A549 treated with Mapracorat at 1 μM for 4 hours (cell line): ENCODE data around the gene ULBP3. TPM values are rescaled to one million over a fixed set of nuclear protein-coding genes. Genes with fewer than 3 reads are reported as not detected.

Experiments
- total RNA-seq: library from RNA; stranded (reverse); fragments of 200-300 nt; extraction: Qiagen RNA extraction; gene quantifications from 5 replicates; pipeline ENCODE4 v1.2.3, GENCODE V29; 2022

The ULBP3 gene
- 3.7 to 4.2 TPM (median 3.7 TPM) in 5 replicates for total RNA-seq

GRCh38 chr6:150068720-150069648 is at the start of gene ULBP3:
Gene ULBP3, minus strand, starts transcription at chr6:150069121. Its CDS starts 55 bp downstream, at chr6:150069066.

GRCh38 chr6:150025201-150025917 is 43.6 kb downstream of the ULBP3 start, which contains the start of gene RAET1L:
Gene RAET1L, minus strand, starts transcription at chr6:150025532. Its CDS starts 61 bp downstream, at chr6:150025471.

Other genes with a start within 250 kb of the ULBP3 start
- gene LRP11, start 204.8 kb downstream of the ULBP3 start, total RNA-seq: 26.8 to 39.2 TPM (median 36.5 TPM) in 5 replicates
- 1.8 to 3.5 TPM (median 3.1 TPM) in 5 replicates for gene RAET1E, start 171.0 kb downstream of the ULBP3 start, total RNA-seq
- gene RAET1G, start 146.0 kb downstream of the ULBP3 start, total RNA-seq: 6.8 to 11.2 TPM (median 9.3 TPM) in 5 replicates
- 2.9 to 3.9 TPM (median 3.4 TPM) in 5 replicates for gene ULBP2, start 127.1 kb downstream of the ULBP3 start, total RNA-seq
- gene ULBP1, start 105.2 kb downstream of the ULBP3 start, total RNA-seq: 0.57 to 1.0 TPM (median 0.75 TPM) in 5 replicates
- gene RAET1L, start 43.6 kb downstream of the ULBP3 start, total RNA-seq: 0.26 to 0.55 TPM (median 0.41 TPM) in 5 replicates
- 1.7 to 3.2 TPM (median 2.4 TPM) in 5 replicates for gene PPP1R14C, start 73.9 kb upstream of the ULBP3 start, total RNA-seq